HEK293 (cell line): Measurements from ENCODE around the gene MEP1A.

ENCODE experiments used
- CTCF ChIA-PET: fragments of 350-600 bp; formaldehyde crosslinking; extraction: SDS; loops from one replicate; lab custom pipeline; 2021; ENCODE audit warnings: antibody characterized with exemption; lab: Yijun Ruan, JAX
- POLR2A ChIA-PET: fragments of 300-600 bp; formaldehyde crosslinking; extraction: SDS; loops from one replicate; lab custom pipeline; 2020; ENCODE audit warnings: antibody characterized with exemption, inconsistent platforms; lab: Yijun Ruan, JAX
- H3K27ac ChIP-seq: fragments of 200-500 bp; sonication (Bioruptor generic); 2 replicates; pipeline ENCODE4 v1.5.1; 2014; ENCODE audit warnings: low read depth, low read length, control low read depth, inconsistent platforms; ENCODE audit errors: extremely low read depth
- H3K36me3 ChIP-seq, 2 experiments: fragments of 200-500 bp in 1 of 2; sonication (Bioruptor generic) in 1 of 2; 1 replicate in 1 of 2; 2 replicates in 1 of 2; pipeline ENCODE4 v1.5.1; 2014 to 2017; ENCODE audit warnings: inconsistent platforms in 2 of 2, low read length in 2 of 2; ENCODE audit not compliant: control insufficient read depth in 2 of 2, insufficient read depth in 1 of 2
- H3K4me1 ChIP-seq: fragments of 200-500 bp; sonication (Bioruptor generic); 2 replicates; pipeline ENCODE4 v1.5.1; 2014; ENCODE audit warnings: mild to moderate bottlenecking, low read length, inconsistent platforms; ENCODE audit not compliant: control insufficient read depth, insufficient read depth
- H3K4me3 ChIP-seq: 2 replicates; pipeline ENCODE4 v1.5.1; 2011; ENCODE audit warnings: low read depth, mild to moderate bottlenecking, control low read depth, low read length, moderate library complexity
- H3K9me3 ChIP-seq: fragments of 200-500 bp; sonication (Bioruptor generic); 2 replicates; pipeline ENCODE4 v1.5.1; 2014; ENCODE audit warnings: low read depth, low read length, inconsistent platforms; ENCODE audit not compliant: control insufficient read depth, insufficient read depth
- BCL11A ChIP-seq: fragments of 450-650 bp; formaldehyde crosslinking; IDR thresholded peaks from 2 replicates; pipeline ENCODE4 v1.5.1; 2016; ENCODE audit warnings: low read depth, missing biosample characterization, missing genetic modification characterization
- KLF10 ChIP-seq: fragments of 450-650 bp; IDR thresholded peaks from 2 replicates; pipeline ENCODE4 v1.5.1; 2018; ENCODE audit warnings: missing biosample characterization, mild to moderate bottlenecking, missing genetic modification characterization
- KLF9 ChIP-seq: fragments of 450-650 bp; formaldehyde crosslinking; IDR thresholded peaks from 2 replicates; pipeline ENCODE4 v1.5.1; 2016; ENCODE audit warnings: missing biosample characterization, missing genetic modification characterization, low read depth
- SCRT2 ChIP-seq: fragments of 450-650 bp; formaldehyde crosslinking; IDR thresholded peaks from 2 replicates; pipeline ENCODE4 v1.5.1; 2016; ENCODE audit warnings: missing biosample characterization, missing genetic modification characterization
- SP2 ChIP-seq: fragments of 450-650 bp; formaldehyde crosslinking; IDR thresholded peaks from 2 replicates; pipeline ENCODE4 v1.5.1; 2016; ENCODE audit warnings: missing biosample characterization, missing genetic modification characterization
- ZBTB1 ChIP-seq: fragments of 450-650 bp; formaldehyde crosslinking; IDR thresholded peaks from 2 replicates; pipeline ENCODE4 v1.5.1; 2016; ENCODE audit warnings: missing biosample characterization, missing genetic modification characterization
- ZNF132 ChIP-seq: fragments of 450-650 bp; formaldehyde crosslinking; IDR thresholded peaks from 2 replicates; pipeline ENCODE4 v1.5.1; 2017; ENCODE audit warnings: missing biosample characterization, missing genetic modification characterization, borderline replicate concordance
- ZNF146 ChIP-seq: fragments of 450-650 bp; formaldehyde crosslinking; IDR thresholded peaks from 2 replicates; pipeline ENCODE4 v1.5.1; 2016; ENCODE audit warnings: missing biosample characterization, missing genetic modification characterization
- ZNF426 ChIP-seq: fragments of 450-650 bp; formaldehyde crosslinking; IDR thresholded peaks from 2 replicates; pipeline ENCODE4 v1.5.1; 2017; ENCODE audit warnings: missing biosample characterization, missing genetic modification characterization, mild to moderate bottlenecking, inconsistent platforms, moderate library complexity
- ZNF521 ChIP-seq: fragments of 450-650 bp; formaldehyde crosslinking; IDR thresholded peaks from 2 replicates; pipeline ENCODE4 v1.5.1; 2017; ENCODE audit warnings: missing biosample characterization, mild to moderate bottlenecking, missing genetic modification characterization
- ZNF549 ChIP-seq: fragments of 450-650 bp; IDR thresholded peaks from 2 replicates; pipeline ENCODE4 v1.5.1; 2018; ENCODE audit warnings: missing biosample characterization, missing genetic modification characterization, mild to moderate bottlenecking, inconsistent platforms, moderate library complexity
- ZNF658 ChIP-seq: fragments of 450-650 bp; formaldehyde crosslinking; IDR thresholded peaks from 2 replicates; pipeline ENCODE4; 2016; ENCODE audit warnings: missing biosample characterization, missing genetic modification characterization
- ZXDB ChIP-seq: fragments of 450-650 bp; formaldehyde crosslinking; IDR thresholded peaks from 2 replicates; pipeline ENCODE4 v1.5.1; 2016; ENCODE audit warnings: missing biosample characterization, missing genetic modification characterization
- TF ChIP-seq, protein P1 (sequence below): fragments of 450-650 bp; formaldehyde crosslinking; IDR thresholded peaks from 2 replicates; pipeline ENCODE4 v1.5.1; 2016; ENCODE audit warnings: missing biosample characterization, missing genetic modification characterization
- TF ChIP-seq, protein P2 (sequence below): fragments of 450-650 bp; formaldehyde crosslinking; IDR thresholded peaks from 2 replicates; pipeline ENCODE4 v1.5.1; 2016; ENCODE audit warnings: missing biosample characterization, missing genetic modification characterization
- TF ChIP-seq, protein P3 (sequence below): fragments of 450-650 bp; formaldehyde crosslinking; IDR thresholded peaks from 2 replicates; pipeline ENCODE4 v1.5.0; 2017; ENCODE audit warnings: missing biosample characterization, missing genetic modification characterization, borderline replicate concordance

MEP1A gene

DNA sequence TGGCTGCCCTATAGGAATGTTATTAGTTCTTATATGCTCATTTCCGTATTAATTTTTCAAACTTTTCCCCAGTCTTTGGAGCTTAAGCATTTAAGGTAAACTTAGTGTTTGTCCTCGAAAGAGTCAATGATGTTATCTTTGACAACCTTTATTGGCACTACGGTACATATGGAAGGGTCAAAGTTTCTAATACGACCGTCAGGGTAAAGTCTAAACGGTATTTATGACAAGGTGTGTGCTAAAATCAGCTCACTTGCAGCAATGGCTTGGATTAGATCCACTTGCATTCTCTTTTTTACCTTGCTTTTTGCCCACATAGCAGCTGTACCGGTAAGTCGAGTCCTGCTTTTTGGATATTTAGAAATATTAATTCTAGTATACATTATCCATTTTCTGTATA lies at the start of gene MEP1A:
Gene MEP1A (plus strand): TSS at position 252 of the 400 bp plus-strand sequence. CDS start 10 bp downstream, at position 262.
- CTCF ChIA-PET = interaction anchor here (0.6 to 1.4 kb wide), 3 partner anchors 16 to 1063 kb away, joined by 3 to 4 read pairs (median 3); no protein-coding TSS in a partner anchor
- H3K9me3 ChIP-seq = no peaks in the 10 kb centered on the region

DNA sequence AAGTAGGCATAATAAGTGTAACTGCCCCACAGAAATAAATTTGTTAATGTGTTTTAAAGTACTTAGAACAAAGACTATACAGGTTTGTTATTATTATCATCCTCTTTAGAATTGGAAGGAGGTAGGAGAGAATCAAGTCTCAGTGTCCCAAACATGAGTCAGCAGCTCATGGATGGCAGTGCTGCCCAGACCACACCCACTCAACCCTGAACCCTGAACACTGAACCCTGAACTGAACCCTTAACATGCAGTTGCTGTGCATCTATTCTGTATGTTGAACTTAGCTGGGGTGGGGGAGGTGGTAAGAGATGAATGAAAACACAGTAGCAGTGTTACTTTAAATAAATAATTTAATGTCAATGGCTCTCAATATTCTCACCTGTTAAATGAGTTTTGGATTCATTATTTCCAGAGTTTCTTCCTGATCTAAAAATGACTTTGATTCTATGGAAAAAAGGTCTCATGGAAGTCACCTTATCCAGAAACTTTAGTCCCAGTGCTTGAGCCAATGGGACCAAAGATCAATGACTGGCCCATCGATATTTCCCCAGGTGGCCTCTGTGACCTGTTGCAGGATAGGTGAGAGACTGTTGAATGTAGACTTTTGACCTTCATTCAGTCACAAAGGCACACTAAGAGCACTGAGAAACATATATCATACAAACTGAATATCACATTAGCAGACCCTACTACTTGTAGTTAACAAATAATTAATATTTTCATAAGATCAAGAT lies 49.6 kb upstream of the MEP1A start:
- CTCF ChIA-PET = no interaction called here
- no peaks in the 10 kb centered on the region for H3K36me3 ChIP-seq
- TF ChIP-seq, protein P1, sequence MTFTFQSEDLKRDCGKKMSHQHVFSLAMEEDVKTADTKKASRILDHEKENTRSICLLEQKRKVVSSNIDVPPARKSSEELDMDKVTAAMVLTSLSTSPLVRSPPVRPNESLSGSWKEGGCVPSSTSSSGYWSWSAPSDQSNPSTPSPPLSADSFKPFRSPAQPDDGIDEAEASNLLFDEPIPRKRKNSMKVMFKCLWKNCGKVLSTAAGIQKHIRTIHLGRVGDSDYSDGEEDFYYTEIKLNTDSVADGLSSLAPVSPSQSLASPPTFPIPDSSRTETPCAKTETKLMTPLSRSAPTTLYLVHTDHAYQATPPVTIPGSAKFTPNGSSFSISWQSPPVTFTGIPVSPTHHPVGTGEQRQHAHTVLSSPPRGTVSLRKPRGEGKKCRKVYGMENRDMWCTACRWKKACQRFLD (tag by site-specific recombination) = no peak
- 0 out of 2 replicates have a peak, but pooled peaks have one; percentile 28 for TF ChIP-seq SCRT2 (tag by site-specific recombination)
- no peak for TF ChIP-seq ZNF549 (tag by site-specific recombination)
- TF ChIP-seq, all 188 proteins: peak for 1

More for the DNA sequence above, at the start of gene MEP1A:
- Histone ChIP-seq H3K27ac (no peak within 1 kb of the TSS), H3K4me3 (no peak within 1 kb of the TSS), H3K4me1 (no peaks in the 10 kb centered on the region), H3K36me3 (no peaks in the 10 kb centered on the region)
- POLR2A ChIA-PET = no interaction called here
- no peak for TF ChIP-seq ZBTB1 (tag by site-specific recombination)
- no peak for TF ChIP-seq ZNF658 (tag by site-specific recombination)
- TF ChIP-seq ZNF426 = no peak
- TF ChIP-seq KLF9 (tag by site-specific recombination) = no peak
- no peak for TF ChIP-seq ZNF132 (tag by site-specific recombination)
- TF ChIP-seq, protein P2, sequence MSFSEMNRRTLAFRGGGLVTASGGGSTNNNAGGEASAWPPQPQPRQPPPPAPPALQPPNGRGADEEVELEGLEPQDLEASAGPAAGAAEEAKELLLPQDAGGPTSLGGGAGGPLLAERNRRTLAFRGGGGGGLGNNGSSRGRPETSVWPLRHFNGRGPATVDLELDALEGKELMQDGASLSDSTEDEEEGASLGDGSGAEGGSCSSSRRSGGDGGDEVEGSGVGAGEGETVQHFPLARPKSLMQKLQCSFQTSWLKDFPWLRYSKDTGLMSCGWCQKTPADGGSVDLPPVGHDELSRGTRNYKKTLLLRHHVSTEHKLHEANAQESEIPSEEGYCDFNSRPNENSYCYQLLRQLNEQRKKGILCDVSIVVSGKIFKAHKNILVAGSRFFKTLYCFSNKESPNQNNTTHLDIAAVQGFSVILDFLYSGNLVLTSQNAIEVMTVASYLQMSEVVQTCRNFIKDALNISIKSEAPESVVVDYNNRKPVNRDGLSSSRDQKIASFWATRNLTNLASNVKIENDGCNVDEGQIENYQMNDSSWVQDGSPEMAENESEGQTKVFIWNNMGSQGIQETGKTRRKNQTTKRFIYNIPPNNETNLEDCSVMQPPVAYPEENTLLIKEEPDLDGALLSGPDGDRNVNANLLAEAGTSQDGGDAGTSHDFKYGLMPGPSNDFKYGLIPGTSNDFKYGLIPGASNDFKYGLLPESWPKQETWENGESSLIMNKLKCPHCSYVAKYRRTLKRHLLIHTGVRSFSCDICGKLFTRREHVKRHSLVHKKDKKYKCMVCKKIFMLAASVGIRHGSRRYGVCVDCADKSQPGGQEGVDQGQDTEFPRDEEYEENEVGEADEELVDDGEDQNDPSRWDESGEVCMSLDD (tag by site-specific recombination) = no peak
- TF ChIP-seq KLF10 (tag by site-specific recombination) = no peak
- no peak for TF ChIP-seq SP2 (tag by site-specific recombination)
- TF ChIP-seq ZXDB = no peak
- TF ChIP-seq ZNF146 (tag by site-specific recombination) = no peak
- no peak for TF ChIP-seq BCL11A (tag by site-specific recombination)
- TF ChIP-seq, protein P3, sequence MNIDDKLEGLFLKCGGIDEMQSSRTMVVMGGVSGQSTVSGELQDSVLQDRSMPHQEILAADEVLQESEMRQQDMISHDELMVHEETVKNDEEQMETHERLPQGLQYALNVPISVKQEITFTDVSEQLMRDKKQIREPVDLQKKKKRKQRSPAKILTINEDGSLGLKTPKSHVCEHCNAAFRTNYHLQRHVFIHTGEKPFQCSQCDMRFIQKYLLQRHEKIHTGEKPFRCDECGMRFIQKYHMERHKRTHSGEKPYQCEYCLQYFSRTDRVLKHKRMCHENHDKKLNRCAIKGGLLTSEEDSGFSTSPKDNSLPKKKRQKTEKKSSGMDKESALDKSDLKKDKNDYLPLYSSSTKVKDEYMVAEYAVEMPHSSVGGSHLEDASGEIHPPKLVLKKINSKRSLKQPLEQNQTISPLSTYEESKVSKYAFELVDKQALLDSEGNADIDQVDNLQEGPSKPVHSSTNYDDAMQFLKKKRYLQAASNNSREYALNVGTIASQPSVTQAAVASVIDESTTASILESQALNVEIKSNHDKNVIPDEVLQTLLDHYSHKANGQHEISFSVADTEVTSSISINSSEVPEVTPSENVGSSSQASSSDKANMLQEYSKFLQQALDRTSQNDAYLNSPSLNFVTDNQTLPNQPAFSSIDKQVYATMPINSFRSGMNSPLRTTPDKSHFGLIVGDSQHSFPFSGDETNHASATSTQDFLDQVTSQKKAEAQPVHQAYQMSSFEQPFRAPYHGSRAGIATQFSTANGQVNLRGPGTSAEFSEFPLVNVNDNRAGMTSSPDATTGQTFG = no peak
- no peak for TF ChIP-seq ZNF521

More for the DNA sequence above, 49.6 kb upstream of the MEP1A start:
- Histone ChIP-seq H3K9me3 (no peaks in the 10 kb centered on the region), H3K4me1 (no peaks in the 10 kb centered on the region), H3K27ac (no peak overlapping the region), H3K4me3 (no peak overlapping the region)
- POLR2A ChIA-PET = no interaction called here
